ENCODE measurements around the gene NAT8.
"Not testable (repeated sequence)": the region's sequence is repeated elsewhere in the genome, so short reads cannot be mapped to it uniquely, and the experiment has no call there.

NAT8 gene, protein sequence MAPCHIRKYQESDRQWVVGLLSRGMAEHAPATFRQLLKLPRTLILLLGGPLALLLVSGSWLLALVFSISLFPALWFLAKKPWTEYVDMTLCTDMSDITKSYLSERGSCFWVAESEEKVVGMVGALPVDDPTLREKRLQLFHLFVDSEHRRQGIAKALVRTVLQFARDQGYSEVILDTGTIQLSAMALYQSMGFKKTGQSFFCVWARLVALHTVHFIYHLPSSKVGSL

DNA sequence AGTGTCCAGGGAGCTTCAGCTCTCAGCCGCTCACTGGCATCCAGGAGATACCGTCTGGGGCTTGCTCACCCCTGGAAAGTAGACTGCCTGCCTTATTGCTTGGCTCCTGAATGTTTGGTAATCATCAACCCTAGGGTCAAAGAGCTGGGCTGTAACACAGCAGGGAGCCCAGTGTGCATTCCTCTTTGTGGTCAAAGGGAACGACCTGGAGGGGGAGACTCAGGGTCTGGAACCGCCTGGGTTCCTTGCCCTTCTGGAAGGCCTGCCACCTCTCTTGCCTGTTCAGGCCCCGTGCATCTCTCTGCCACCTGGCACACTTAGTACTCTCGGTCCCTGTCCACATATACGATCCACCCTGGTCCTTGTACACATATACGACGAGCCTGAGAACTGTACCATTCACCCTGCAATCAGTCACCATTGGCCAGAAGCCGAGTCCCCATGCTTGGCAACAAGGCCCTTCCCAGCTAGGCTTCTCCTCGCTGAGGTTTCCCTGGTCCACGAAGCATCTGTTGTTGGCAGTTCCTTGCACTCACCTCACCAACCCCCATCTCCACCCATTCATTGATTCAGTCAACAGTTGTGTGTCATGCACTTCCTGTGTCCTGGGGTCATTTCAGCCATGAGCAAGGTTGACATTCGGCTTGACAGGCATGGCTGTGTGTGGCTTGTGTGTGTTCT is at the start of gene NAT8:
Gene NAT8, minus strand, starts transcription at position 85 of the 681 bp plus-strand sequence. CDS start 794 bp downstream, outside the sequence.
- no peak for DNase-seq

DNA sequence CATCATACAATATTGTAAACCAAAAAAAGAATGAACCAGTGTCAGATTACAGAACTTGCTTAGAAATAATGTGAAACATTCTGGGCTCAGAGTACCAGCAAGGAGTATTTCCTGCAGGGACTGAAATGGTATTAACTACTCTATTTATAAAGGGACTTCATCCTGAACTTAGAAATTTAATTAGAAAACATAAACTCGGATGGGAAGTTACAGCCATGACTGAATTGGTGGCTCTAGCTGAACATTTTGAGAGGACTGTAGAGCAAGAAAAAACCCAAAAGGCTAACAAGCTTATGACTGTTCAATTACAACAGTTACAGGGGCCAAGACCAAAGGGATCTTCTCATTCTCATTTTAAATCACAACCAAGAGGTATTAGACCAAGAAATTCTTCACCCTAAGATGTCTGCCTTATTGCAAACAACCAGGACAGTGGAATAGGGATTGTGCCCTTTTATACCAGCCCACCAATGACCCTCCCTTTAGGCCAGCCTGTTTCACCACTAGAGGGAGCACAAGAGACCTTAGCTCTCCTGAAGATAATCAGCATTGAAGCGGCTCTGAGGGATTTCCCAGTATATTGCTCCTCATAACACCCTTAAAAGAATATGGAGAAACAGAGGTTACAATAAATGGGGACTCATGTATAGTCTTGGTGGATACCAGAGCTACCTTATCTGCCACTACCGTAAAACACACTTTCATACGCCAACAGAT is 48.3 kb upstream of the NAT8 start:
- peak; percentile 39 for DNase-seq

DNA sequence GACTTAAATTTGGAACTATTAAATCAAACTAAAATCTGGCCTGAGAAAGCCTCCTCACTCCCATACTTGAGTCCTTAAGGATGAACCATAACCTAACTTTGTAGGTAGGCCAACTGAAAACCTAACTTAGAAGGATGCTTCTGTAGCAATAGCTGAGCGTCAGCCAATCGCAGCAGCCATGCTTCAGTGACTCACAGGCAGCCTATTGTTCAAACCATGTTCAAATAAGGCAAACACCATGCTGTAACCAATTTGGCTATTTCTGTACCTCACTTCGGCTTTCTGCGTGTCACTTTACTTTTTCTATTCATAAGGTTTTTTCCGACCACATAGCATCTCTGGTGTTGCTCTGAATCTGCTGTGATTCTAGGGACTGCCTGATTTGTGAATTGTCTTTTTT is 46.3 kb upstream of the NAT8 start:
- not testable (repeated sequence) for DNase-seq

DNA sequence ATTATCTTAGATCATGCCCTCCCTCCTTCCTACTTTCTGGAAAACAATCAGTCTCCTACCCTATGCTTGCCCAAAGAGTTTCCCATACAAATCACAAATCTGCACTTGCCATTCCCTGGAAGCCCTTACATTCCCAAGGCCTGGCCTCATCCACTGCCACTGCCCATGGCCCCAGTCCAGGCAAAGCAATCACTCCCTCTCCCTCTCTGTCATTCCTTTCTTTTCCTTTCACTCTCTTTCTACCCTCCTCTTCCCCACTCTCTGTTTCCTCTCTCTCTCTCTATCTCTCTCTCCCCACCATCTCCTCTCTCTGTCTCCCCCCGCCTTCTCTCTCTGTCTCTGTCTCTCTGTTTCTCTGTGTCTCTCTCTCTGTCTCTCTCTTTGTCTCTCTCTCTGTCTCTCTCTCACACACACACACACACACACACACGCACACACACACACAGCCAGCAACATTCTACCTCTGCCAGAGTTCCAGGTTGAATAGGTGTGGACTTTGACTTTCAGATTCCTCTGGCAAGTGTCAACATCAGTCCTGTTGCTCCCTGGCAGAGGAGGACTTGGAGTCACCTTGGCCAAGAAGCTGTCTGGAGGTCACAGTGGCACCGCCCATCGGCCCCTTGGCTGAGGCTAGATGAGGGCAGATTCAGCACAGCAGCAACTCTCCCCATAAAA is 43.7 kb upstream of the NAT8 start:
- no peak for DNase-seq

DNA sequence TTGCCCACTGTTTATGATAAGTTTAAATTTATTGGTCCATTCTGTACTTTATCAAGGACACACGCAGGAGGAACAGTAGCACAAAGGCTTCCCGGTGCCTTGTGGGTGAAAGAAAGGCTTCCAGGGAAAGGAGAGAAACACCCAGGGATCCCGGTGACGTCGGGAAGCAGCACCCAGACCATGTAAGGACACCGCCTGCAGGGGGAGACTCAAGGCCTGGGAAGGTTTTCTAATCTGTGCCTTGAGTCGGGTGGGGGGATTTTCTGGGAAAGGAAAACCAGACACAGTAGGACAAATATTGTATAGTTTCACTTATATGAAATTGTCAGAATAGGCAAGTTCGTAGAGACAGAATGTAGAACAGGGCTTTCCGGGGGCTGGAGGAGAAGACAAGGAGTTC is 42.7 kb upstream of the NAT8 start:
- DNase-seq, result not testable (repeated sequence)

DNA sequence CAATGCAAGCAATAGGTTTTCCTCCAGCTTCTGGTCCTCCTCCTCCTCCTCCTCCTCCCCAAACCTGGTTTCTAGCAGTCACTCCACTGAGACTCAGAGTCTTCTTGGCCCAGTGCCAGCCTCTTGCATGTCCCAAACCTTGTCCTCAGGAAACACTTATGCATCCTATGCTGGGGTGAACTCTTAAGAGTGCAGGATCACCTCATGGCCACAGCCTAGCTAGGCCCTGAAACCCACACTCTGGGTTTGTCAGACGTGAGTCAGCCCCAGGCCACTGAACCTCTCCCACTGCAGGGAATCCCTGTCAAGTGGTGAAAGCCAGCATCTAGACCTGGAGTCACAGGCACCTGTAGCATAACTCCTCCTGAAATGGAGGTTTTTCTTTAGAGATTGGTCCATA is 42.1 kb upstream of the NAT8 start:
- not testable (repeated sequence) for DNase-seq

DNA sequence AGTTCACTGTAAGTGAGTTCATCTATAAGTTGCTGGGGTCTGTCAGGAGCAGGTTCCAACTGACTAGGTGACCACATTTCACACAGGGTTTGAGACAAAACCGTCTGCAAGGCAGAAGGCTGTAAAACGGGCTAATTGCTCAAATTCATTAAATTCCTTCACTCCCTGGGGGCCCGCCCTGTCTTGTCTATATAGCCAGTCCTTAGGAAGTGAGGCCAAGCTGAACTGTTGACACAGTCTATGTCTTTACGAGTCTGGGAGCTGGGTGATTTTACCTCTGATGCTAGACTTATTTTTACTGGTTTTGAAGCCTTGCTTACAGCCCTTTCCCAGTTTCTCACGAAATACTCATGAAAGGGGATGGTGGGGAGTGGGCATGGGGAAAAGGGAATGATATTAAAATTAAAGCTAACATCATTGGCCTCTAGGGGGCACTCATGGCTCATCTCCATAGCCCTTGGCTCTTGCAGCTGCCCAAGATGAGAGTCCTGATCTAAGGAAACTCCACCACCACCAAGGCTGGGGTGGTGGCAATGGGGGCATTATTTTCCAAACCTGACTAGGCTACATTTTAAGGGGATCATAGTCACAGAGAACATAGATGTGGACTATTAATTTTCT is 37.8 kb upstream of the NAT8 start:
- peak; percentile 44 for DNase-seq

DNA sequence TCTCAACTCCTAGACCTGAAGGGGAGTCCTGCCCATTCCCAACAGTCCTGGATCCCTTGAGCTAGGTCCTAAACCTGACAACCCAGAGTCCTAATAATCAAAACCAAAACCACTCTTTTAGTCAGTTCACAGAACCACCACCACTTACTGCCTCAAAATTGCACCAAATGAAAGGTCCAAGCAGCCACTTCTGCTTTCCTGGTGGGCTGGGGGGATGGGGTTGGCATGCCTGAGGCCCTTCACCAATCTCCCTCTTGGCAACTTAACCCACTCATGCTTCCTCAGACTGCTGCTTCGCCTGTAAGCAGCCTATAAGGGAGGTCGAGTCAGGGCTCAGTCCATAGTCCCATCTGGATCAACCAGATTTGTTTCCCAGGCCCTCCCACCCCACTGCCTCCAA is 37.0 kb upstream of the NAT8 start:
- DNase-seq, result not testable (repeated sequence)

DNA sequence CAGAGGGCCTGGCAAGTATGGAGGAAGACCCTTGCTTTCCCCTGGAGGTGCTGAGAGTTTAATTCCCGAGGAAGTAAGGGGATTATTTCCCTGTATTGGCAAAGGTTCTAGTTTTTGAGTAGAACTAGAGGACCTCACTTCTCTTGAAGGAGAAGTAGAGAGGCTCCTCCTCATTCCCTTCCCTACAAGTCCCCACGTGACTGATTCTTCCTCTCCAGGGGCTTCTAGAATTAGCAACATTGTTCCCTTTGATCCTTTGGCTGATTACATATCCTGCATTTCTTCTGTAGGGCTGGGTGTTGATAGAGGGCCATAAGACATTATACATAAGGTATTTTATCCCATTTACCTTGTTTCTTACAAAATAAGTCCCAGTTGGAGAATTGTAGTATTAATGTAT is 35.8 kb upstream of the NAT8 start:
- DNase-seq, result not testable (repeated sequence)

DNA sequence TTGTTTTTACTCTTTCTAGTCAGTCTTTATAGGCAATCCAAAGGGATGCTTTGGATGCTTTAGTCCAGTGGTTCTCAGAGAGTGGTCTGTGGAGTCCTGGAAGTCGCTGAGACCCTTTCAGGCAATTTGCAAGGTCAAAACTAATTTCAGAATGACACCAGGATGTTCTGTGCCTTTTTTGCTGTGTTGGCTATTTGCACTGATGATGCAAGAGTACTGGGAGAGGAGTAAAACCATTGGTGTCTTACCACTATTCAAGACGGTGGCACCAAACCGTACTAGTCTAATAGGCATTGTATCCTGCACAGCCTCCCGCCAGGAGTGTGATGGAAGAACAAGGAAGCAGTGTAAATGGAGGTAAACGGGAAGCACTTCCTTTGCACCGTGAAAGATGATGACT is 34.0 kb upstream of the NAT8 start:
- DNase-seq, result not testable (repeated sequence)

DNA sequence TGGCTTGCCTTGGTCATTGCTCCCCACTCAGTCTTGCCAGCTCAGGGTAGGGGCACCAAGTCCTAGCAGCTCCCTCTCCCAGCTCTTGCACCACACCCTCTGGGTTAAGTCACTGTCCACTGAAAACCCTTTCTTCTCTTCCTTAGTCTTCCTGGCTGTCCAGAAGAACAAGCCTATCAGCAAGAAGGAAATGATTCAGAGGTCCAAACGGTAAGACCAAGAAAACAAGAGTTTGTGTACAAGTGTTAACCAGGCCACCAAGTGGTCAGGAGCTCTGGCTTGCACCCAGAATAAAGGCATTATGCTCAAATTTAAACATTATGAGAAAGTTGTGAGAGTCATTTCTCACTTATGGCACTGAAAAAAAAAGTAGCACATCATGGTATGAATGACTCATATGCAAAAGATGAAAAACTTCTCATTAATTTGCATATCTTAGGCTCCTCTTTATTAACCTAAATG is 32.5 kb upstream of the NAT8 start:
- DNase-seq, result peak; percentile 16

DNA sequence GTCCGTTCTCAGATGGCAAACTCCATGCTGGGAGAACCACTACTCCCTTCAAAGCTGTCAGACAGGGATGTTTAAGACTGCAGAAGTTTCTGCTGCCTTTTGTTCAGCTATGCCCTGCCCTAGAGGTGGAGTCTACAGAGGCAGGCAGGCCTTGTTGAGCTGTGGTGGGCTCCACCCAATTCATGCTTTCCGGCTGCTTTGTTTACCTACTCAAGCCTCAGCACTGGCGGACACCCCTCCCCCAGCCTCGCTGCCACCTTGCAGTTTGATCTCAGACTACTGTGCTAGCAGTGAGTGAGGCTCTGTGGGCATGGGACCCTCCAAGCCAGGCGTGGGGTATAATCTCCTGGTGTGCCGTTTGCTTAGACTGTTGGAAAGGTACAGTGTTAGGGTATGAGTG is 27.8 kb upstream of the NAT8 start:
- not testable (repeated sequence) for DNase-seq

DNA sequence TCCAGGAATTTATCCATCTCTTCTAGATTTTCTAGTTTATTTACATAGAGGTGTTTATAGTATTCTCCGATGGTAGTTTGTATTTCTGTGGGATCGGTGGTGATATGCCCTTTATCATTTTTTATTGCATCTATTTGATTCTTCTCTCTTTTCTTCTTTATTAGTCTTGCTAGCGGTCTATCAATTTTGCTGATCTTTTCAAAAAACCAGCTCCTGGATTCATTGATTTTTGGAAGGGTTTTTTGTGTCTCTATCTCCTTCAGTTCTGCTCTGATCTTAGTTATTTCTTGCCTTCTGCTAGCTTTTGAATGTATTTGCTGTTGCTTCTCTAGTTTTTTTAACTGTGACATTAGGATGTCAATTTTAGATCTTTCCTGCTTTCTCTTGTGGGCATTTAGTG is 25.0 kb upstream of the NAT8 start:
- DNase-seq, result not testable (repeated sequence)

DNA sequence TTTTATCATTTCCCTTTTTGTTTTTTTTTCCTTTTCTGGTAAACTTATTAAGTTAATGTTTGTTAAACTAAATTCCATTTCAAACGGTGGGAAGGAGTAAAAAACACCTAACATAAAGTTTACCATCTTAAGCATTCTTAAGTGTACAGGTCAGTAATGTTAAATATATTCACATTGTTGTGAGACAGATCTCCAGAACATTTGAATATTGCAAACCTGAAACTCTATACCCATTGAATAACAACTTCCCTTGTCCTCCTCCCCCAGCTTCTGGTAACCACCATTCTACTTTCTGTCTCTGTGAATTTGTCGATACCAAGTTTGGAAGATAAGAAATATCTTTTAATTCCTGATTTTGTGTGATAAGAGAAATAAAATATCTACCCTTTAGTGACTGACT is 12.0 kb upstream of the NAT8 start:
- DNase-seq, result no peak

DNA sequence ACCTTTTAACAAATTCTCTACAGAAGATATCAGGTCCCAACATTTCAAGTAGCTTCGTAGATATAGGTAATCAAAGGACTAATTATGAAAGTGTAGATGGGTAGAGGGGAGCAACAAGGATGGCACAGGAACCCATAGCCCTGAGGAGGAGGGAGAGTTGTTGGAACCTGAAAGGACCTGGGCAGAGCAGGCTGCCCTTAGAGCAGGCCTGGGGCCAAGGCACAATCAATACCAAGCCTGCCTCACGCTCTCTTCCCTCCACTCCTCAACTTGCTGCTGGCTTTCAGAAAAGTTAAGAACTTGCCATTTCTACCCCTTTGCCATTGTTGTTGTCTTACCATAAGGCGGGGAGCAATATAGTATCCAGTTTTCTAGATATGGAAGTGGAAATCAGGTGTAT is 10.1 kb upstream of the NAT8 start:
- DNase-seq, result no peak

DNA sequence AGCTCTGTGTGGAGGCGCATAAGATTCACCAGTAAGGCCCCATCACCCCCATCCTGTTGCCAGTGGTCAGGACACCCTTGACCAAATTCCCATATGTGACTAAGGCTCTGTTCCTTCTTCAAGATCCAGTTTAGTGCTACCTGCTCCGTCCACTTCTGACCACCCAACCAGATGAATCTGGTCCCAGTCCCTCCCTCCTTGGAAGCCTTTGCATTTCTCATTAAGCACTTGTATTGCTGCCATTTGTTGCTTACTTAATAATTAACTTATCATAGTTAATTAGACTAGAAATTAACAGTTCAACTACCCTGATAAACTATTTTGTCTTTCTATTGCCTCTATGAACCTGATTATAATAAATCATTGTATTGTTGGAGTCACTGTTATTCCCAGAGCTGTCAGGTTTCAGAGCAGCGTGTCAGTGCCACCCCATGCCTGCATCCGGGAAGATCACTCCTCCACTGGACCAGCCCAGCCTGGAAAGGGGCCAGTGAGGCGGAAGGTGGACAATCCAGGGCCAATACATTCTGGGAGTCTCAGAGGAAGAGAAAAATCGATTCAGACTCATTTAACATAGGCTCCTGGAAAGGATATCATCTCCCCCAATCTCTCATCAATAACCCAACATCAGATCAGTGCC is 9.5 kb upstream of the NAT8 start:
- no peak for DNase-seq

DNA sequence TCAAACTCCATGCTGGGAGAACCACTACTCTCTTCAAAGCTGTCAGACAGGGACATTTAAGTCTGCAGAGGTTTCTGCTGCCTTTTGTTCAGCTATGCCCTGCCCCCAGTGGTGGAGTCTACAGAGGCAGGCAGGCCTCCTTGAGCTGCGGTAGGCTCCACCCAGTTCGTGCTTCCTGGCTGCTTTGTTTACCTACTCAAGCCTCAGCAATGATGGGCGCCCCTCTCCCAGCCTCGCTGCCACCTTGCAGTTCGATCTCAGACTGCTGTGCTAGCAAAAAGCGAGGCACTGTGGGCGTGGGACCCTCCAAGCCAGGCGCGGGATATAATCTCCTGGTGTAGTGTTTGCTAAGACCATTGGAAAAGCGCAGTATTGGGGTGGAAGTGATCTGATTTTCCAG is 5.5 kb upstream of the NAT8 start:
- not testable (repeated sequence) for DNase-seq

DNA sequence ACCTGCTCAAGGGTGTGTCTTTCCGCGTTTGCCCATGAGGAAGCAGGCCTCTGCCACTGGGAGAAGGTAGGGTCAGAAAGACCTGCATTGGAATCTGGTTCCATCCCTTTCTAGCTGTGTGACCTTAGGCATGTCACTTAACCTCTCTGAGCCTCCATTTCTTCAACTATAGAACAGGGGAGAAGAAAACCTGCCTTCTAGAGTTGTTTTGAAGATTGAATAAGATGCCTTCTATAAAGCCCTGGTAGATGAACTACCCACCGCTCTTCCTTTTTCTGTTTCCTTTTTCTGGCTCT is 507 bp downstream of the NAT8 start:
- no peak for DNase-seq

DNA sequence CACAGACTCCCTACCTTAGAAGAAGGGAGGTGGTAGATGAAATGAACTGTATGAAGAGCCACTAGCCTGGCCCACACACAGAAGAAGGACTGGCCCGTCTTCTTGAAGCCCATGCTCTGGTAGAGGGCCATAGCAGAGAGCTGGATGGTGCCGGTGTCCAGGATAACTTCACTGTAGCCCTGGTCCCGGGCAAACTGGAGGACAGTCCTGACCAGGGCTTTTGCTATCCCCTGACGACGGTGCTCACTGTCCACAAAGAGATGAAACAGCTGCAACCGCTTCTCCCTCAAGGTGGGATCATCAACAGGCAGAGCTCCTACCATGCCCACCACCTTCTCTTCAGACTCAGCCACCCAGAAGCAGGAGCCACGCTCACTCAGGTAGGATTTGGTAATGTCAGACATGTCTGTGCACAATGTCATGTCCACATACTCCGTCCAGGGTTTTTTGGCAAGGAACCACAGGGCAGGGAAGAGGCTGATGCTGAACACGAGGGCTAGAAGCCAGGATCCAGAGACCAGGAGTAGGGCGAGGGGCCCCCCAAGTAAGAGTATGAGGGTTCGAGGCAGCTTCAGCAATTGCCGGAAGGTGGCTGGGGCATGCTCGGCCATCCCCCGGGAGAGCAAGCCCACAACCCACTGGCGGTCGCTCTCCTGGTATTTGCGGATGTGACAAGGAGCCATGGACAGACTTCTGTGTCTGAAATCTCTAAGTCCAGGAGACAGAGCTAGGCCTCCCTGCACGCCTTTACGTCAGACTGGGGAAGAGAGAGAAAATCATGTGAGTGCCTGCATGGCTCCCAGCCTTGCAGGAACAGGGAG is 1.1 kb downstream of the NAT8 start:
- no peak for DNase-seq

DNA sequence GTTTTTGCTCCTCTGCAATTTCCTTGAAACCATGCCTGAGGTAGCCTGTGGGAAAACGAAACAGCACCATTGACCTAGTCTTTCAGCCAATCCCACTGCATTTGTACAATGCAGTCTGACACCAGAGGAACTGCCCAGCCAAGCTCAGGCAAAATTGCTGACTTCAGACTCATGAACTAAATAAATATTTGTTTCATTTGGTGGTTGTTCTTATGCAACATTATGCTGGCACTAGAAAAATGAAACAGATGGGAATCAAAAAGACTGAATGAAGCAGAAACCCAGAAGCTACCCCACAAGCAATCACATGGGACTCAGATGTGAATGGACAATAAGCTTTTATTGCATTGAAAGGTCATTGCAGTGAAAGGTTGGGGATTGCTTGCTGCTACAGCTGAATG is 1.7 kb downstream of the NAT8 start:
- no peak for DNase-seq

DNA sequence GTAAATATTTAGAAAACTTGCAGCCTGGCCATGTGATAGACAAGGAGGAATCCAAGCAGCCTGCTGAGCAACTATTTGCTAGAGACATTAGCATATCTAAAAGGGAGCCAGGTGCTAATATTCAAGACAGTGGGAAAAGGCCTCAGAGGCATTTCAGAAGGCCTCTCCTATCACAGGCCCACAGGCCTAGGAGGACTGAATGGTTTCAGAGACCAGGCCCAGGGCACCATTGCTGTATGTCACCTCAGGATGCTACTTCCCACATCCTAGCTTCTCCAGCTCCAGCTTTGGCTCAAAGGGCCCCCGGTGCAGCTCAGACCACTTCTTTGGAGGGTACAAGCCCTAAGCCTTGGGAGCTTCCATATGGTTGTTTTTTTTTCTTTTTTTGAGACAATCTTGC is 3.8 kb downstream of the NAT8 start:
- no peak for DNase-seq

DNA sequence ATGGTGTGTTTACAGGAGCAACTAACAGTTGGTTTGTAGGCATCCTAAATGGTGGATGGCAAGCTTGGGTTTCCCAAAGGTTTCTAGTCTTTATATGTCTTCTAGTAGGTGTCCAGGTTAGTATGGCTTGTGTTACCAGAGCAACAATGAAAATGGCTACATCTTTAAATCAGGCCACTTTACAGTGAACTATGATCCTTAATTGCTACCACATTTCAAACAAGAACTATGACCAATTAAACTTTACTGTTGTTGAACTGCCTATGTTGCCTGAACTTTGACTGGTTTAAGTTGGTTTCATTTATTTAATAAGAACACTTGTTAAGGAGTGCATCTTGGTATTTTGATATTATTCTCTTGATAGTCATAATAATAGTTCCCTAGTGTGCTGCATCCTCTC is 5.2 kb downstream of the NAT8 start:
- not testable (repeated sequence) for DNase-seq

All from activated CD4-positive, alpha-beta T cell treated with anti-CD3 and anti-CD28 coated beads, Interleukin-2, amount 50 U/mL, for 16 hours (primary cell).